H1 (cell line): ENCODE measurements around the gene SLC12A8. TPM values are rescaled to one million over a fixed set of nuclear protein-coding genes. Genes with fewer than 3 reads are reported as not detected.

Source experiments
- CTCF ChIA-PET: fragments of 300-600 bp; sonication (Branson Sonifier 250); formaldehyde crosslinking; loops from one replicate; lab custom pipeline; 2021; ENCODE audit not compliant: partially characterized antibody; lab: Charles Lee
- POLR2A ChIA-PET: fragments of 300-600 bp; sonication (Branson Sonifier 250); formaldehyde crosslinking; loops from one replicate; lab custom pipeline; 2021; ENCODE audit warnings: inconsistent platforms; ENCODE audit not compliant: partially characterized antibody; lab: Charles Lee
- DNase-seq, 2 experiments: peaks; one replicate each; pipeline versions ENCODE4 v3.0.0 to v3.0.0-alpha.2; 2010 to 2022; ENCODE audit warnings: low spot score in 2 of 2, low read depth in 1 of 2, mixed read lengths in 1 of 2
- FAIRE-seq: peaks from 2 replicates; lab custom pipeline; 2011; peaks lifted over from hg19 to GRCh38; lab: Jason Lieb, UNC
- H2AFZ ChIP-seq: 2 replicates; pipeline ENCODE4 v1.8.1; 2012; ENCODE audit warnings: low read length, inconsistent platforms
- H2AK5ac ChIP-seq: 2 replicates; pipeline ENCODE4 v1.6.1; 2013; ENCODE audit warnings: low read depth, low read length
- H2BK120ac ChIP-seq: replicated peaks from 2 replicates; pipeline ENCODE3; 2013; ENCODE audit warnings: low read depth, low read length, inconsistent platforms
- H2BK12ac ChIP-seq: 2 replicates; pipeline ENCODE4 v1.6.1; 2013; ENCODE audit warnings: low read depth, low read length
- H2BK15ac ChIP-seq: 2 replicates; pipeline ENCODE4 v1.6.1; 2013; ENCODE audit warnings: low read length
- H2BK20ac ChIP-seq: 2 replicates; pipeline ENCODE4 v1.6.1; 2013; ENCODE audit warnings: low read length
- H2BK5ac ChIP-seq: 2 replicates; pipeline ENCODE4 v1.6.1; 2013; ENCODE audit warnings: low read depth, low read length
- H3K14ac ChIP-seq: 2 replicates; pipeline ENCODE4 v1.6.1; 2013; ENCODE audit warnings: inconsistent platforms; ENCODE audit not compliant: insufficient read length
- H3K18ac ChIP-seq: 2 replicates; pipeline ENCODE4 v1.6.1; 2013; ENCODE audit warnings: low read length; ENCODE audit errors: extremely low read depth
- H3K23ac ChIP-seq: 2 replicates; pipeline ENCODE4 v1.6.1; 2013; ENCODE audit warnings: inconsistent platforms; ENCODE audit not compliant: insufficient read length
- H3K23me2 ChIP-seq: 2 replicates; pipeline ENCODE4 v1.6.1; 2013; ENCODE audit warnings: low read depth, low read length
- H3K27ac ChIP-seq: 2 replicates; pipeline ENCODE4 v1.6.1; 2011; ENCODE audit warnings: low read depth, low read length, inconsistent platforms
- H3K27me3 ChIP-seq, 4 experiments: replicated peaks in 1 of 4; 1 replicate in 1 of 4; 2 replicates in 3 of 4; pipeline versions ENCODE4 v1.6.1 to v1.8.1; 2011 to 2013; ENCODE audit warnings: low read length in 3 of 4, mild to moderate bottlenecking in 3 of 4, inconsistent platforms in 2 of 4, mixed read lengths in 2 of 4, moderate library complexity in 1 of 4; ENCODE audit not compliant: control insufficient read depth in 3 of 4, insufficient read depth in 3 of 4; ENCODE audit errors: extremely low read depth in 1 of 4
- H3K36me3 ChIP-seq, 4 experiments: 2 replicates each; pipeline versions ENCODE4 v1.6.1 to v1.8.1; 2011 to 2013; ENCODE audit warnings: mild to moderate bottlenecking in 4 of 4, low read length in 3 of 4, moderate library complexity in 2 of 4, control low read depth in 1 of 4, inconsistent platforms in 1 of 4; ENCODE audit not compliant: insufficient read depth in 4 of 4, control insufficient read depth in 2 of 4
- H3K4ac ChIP-seq: replicated peaks from 2 replicates; pipeline ENCODE3; 2013; ENCODE audit warnings: low read length, low read depth, mixed read lengths, inconsistent platforms; ENCODE audit not compliant: insufficient read length
- H3K4me1 ChIP-seq, 4 experiments: replicated peaks in 1 of 4; 1 replicate in 1 of 4; 2 replicates in 3 of 4; pipeline versions ENCODE4 v1.6.1 to v1.8.1; 2011 to 2013; ENCODE audit warnings: low read length in 3 of 4, inconsistent platforms in 2 of 4, mixed read lengths in 1 of 4; ENCODE audit not compliant: insufficient read depth in 4 of 4, control insufficient read depth in 3 of 4
- H3K4me2 ChIP-seq, 2 experiments: 2 replicates each; pipeline versions ENCODE4 v1.6.1 to v1.8.1; 2011 to 2013; ENCODE audit warnings: low read depth in 2 of 2, low read length in 2 of 2, control low read depth in 1 of 2, inconsistent platforms in 1 of 2, mild to moderate bottlenecking in 1 of 2; ENCODE audit not compliant: insufficient read depth in 1 of 2
- H3K4me3 ChIP-seq, 4 experiments: fragments of 200-600, 300-600 bp in 1 of 4; sonication (generic), shearing (Covaris generic), sonication (Bioruptor Twin) in 1 of 4; 2 replicates each; pipeline versions ENCODE4 v1.5.1 to v1.8.1; 2011 to 2016; ENCODE audit warnings: low read length in 4 of 4, low read depth in 3 of 4, control low read depth in 2 of 4, inconsistent platforms in 2 of 4, mild to moderate bottlenecking in 2 of 4, mixed read lengths in 1 of 4, moderate library complexity in 1 of 4; ENCODE audit not compliant: insufficient read depth in 2 of 4; ENCODE audit errors: extremely low read depth in 1 of 4
- H3K56ac ChIP-seq: replicated peaks from 2 replicates; pipeline ENCODE3; 2013; ENCODE audit warnings: low read depth, mild to moderate bottlenecking, mixed read lengths, low read length, inconsistent platforms; ENCODE audit not compliant: insufficient read length
- H3K79me1 ChIP-seq: 2 replicates; pipeline ENCODE4 v1.6.1; 2013; ENCODE audit warnings: low read depth, low read length, control low read depth
- H3K79me2 ChIP-seq, 2 experiments: 2 replicates each; pipeline versions ENCODE4 v1.6.1 to v1.8.1; 2012 to 2013; ENCODE audit warnings: low read length in 2 of 2, mild to moderate bottlenecking in 2 of 2, inconsistent platforms in 1 of 2; ENCODE audit not compliant: insufficient read depth in 2 of 2, control insufficient read depth in 1 of 2
- H3K9ac ChIP-seq, 4 experiments: replicated peaks in 1 of 4; 1 replicate in 1 of 4; 2 replicates in 3 of 4; pipeline versions ENCODE4 v1.6.1 to v1.8.1; 2011 to 2013; ENCODE audit warnings: low read depth in 3 of 4, low read length in 3 of 4, control low read depth in 2 of 4, mild to moderate bottlenecking in 2 of 4, moderate library complexity in 2 of 4, inconsistent platforms in 1 of 4; ENCODE audit errors: extremely low read depth in 1 of 4
- H3K9me3 ChIP-seq, 2 experiments: 2 replicates each; pipeline versions ENCODE4 v1.6.1 to v1.8.1; 2012 to 2013; ENCODE audit warnings: mild to moderate bottlenecking in 2 of 2, moderate library complexity in 2 of 2, control low read depth in 1 of 2, inconsistent platforms in 1 of 2, low read depth in 1 of 2, low read length in 1 of 2, mixed read lengths in 1 of 2; ENCODE audit not compliant: insufficient read depth in 2 of 2
- H4K20me1 ChIP-seq, 2 experiments: replicated peaks in 1 of 2; 2 replicates each; pipeline versions ENCODE3 to v1.8.1; 2011 to 2013; ENCODE audit warnings: inconsistent platforms in 2 of 2, low read length in 2 of 2, mild to moderate bottlenecking in 1 of 2; ENCODE audit not compliant: insufficient read depth in 2 of 2, control insufficient read depth in 1 of 2
- H4K5ac ChIP-seq: 2 replicates; pipeline ENCODE4 v1.6.1; 2013; ENCODE audit warnings: low read length, low read depth, mixed read lengths, inconsistent platforms; ENCODE audit not compliant: insufficient read length
- H4K8ac ChIP-seq: 2 replicates; pipeline ENCODE4 v1.8.0; 2013; ENCODE audit warnings: mild to moderate bottlenecking, moderate library complexity, low read length, inconsistent platforms; ENCODE audit not compliant: insufficient read depth; ENCODE audit errors: extremely low read depth
- H4K91ac ChIP-seq: replicated peaks from 2 replicates; pipeline ENCODE3; 2013; ENCODE audit warnings: low read length, mixed read lengths, inconsistent platforms; ENCODE audit not compliant: insufficient read length
- HDAC6 ChIP-seq: IDR thresholded peaks from one replicate; pipeline ENCODE4 v1.7.1; 2012; ENCODE audit warnings: low read depth, mild to moderate bottlenecking, inconsistent platforms, low read length, moderate library complexity
- NRF1 ChIP-seq: IDR thresholded peaks from 2 replicates; pipeline ENCODE4 v1.6.1; 2011; ENCODE audit warnings: mild to moderate bottlenecking, low read depth, low read length, improper control_type of control experiment
- POU5F1 ChIP-seq: IDR thresholded peaks from 2 replicates; pipeline ENCODE4 v1.6.1; 2011; ENCODE audit warnings: low read depth, mild to moderate bottlenecking, low read length, moderate library complexity
- SRF ChIP-seq: IDR thresholded peaks from 2 replicates; pipeline ENCODE4 v1.6.1; 2011; ENCODE audit warnings: mild to moderate bottlenecking, low read depth, low read length, moderate library complexity
- WGBS, 2 experiments: shearing (Covaris generic) in 1 of 2; methylation state at CpG; one replicate each; pipeline versions ENCODE4 v1.1.6 to v1.1.7; 2013 to 2015; ENCODE audit warnings: low lambda C conversion rate in 2 of 2, mixed read lengths in 2 of 2, inconsistent platforms in 1 of 2, low coverage in 1 of 2, missing lambda C conversion rate in 1 of 2; ENCODE audit not compliant: insufficient replicate concordance in 2 of 2, insufficient coverage in 1 of 2, insufficient read length in 1 of 2; ENCODE audit errors: extremely low coverage in 1 of 2, missing lambda C conversion rate in 1 of 2; 5-methylcytosine and 5-hydroxymethylcytosine counted together
- polyA plus RNA-seq, 7 experiments: library from polyadenylated mRNA; depleted of rRNA in 3 of 7; stranded (reverse) in 5 of 7; unstranded in 2 of 7; fragments of >200 nt in 5 of 7; fragments of 200-250 nt in 2 of 7; gene quantifications; 1 replicate in 5 of 7; 2 replicates in 1 of 7; 4 replicates in 1 of 7; pipeline versions ENCODE4 v1.2.1 to v1.2.3, GENCODE V29; 2011 to 2013; ENCODE audit warnings: missing spikeins in 2 of 7, mixed read lengths in 2 of 7
- total RNA-seq: library from RNA; stranded (reverse); fragmentation: NEBNext Ultra II Directional; extraction: Animal tissue kit (Norgen Biotek cat#: 25700); gene quantifications from 2 replicates; pipeline ENCODE4 v1.2.1, GENCODE V29; 2021

Gene SLC12A8
- total and polyA plus RNA-seq, 2 of the 8 experiments (the other 6 are each of a cell fraction or from before 2014, with no cell fraction given) = 13.7 to 14.4 TPM

DNA sequence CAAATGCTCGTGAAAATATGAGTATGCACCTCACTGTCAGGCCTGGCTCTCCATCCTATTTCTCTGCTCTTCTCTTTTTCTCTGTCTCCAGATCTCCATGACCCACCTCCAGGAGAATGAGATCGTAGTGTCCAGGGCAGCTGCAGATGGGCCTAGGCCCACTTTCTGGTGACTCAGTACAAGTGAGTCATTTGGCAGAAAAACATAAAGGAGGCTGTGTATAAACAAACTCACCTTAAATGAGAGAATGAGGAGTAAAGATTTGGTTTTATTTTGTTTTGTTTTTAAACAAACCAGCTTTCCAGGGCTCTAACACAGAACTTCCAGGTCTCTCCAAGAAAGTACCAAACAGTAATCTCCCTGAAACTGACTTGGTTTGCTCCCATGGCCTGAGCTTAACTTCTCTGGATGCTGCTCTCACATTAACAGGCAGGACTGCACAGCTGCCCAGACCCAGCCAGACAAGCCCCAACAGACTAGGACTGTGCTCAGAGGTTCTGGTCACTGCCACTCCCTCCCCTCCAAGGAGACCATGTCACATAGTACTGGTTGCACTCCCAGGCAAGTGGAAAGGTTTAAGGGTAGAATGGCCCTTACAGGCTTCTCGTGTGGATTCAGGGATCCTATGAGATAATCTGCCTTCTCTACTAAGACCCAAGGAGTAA is 155.2 kb downstream of the SLC12A8 start:
- Histone ChIP-seq H3K4me2 (no peak overlapping the region; a peak in 1 of 4 replicates), H3K27me3 (peaks cover 7 to 30% (median 19%) of the 10 kb centered on the region in 4 experiments), H2BK15ac (0 out of 2 replicates have a peak overlapping the region, but pooled peaks have one; percentile 3), H3K4ac (no peak overlapping the region), H4K5ac (no peak overlapping the region), H4K91ac (no peak overlapping the region), H2AFZ (no peak overlapping the region), H2BK5ac (no peak overlapping the region), H3K4me3 (no peak overlapping the region), H2AK5ac (no peak overlapping the region), H3K56ac (no peak overlapping the region), H3K14ac (no peak overlapping the region), H3K27ac (no peak overlapping the region), H2BK12ac (no peak overlapping the region), H3K9me3 (no peaks in the 10 kb centered on the region), H4K8ac (no peak overlapping the region), H3K9ac (no peak overlapping the region), H3K23me2 (peaks cover 9% of the 10 kb centered on the region; the same call in 1 of the 2 replicates), H3K23ac (no peak overlapping the region), H3K18ac (no peak overlapping the region), H3K4me1 (peaks cover 10 to 26% (median 16%) of the 10 kb centered on the region in 4 experiments; a peak in 6 of 7 replicates), H2BK120ac (no peak overlapping the region), H2BK20ac (no peak overlapping the region), H3K36me3 (no peaks in the 10 kb centered on the region), H4K20me1 (no peaks in the 10 kb centered on the region), H3K79me2 (no peaks in the 10 kb centered on the region), H3K79me1 (no peaks in the 10 kb centered on the region)
- 92% methylated on average over 3 of the region's 3 CpGs; no CpG with 5 or more reads in 1 of the 2 experiments for WGBS, 2 experiments
- ChIA-PET CTCF (interaction anchor here (0.6 to 1.5 kb wide), 3 partner anchors 62 to 167 kb away, joined by 3 to 5 read pairs (median 3); no protein-coding TSS in a partner anchor), POLR2A (interaction anchor here (0.7 kb wide), 1 partner anchor 18 kb away, joined by 3 read pairs; no protein-coding TSS in a partner anchor)
- no peak for FAIRE-seq
- no peak for DNase-seq
- TF ChIP-seq POU5F1 (no peak), HDAC6 (no peak), SRF (no peak), NRF1 (no peak)
